ENCODE results near the gene PDCD1.

PDCD1 gene

DNA sequence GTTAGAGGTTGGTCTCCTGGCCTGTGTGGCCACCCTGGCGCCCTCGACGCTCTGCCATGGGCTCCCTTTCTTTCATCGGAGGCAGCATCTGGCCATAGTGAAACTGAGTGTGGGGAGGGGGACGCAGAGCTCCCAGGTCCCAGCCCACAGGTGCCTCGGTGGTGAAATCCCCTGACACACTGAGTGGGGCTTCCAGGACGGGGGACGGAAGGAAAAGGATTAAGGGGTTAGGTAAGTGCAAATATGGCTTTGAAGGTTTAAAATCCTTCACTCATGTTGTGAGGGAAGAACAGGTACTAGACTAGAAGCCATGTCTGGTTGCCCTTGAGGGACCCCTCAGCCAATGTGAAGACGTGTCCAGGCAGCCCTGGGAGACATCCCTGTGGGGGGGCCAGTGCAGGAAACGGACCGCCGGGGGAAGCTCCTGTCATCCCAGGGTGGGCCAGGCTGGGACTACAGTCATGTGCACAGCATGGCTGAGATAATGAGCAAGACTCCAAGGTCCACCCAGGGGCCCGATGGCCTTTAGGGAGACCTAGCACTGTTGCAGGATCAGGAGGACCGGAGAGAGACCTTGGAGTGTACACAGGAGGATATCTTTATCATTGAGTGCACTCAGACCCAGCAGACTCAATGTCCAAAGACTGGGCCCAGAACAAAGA lies 47.2 kb upstream of the PDCD1 start:
- H3F3A ChIP-seq (ENCODE audit: low read depth), result no peaks in the 10 kb centered on the region
- H3K9me2 ChIP-seq (replicated peaks; ENCODE audit: low read depth, low read length), result no peaks in the 10 kb centered on the region
- no peaks in the 10 kb centered on the region for H3K27me3 ChIP-seq (ENCODE audit: insufficient read depth, low read length, poor library complexity, severe bottlenecking)
- H3K9me3 ChIP-seq (ENCODE audit: insufficient read depth, low read depth, low read length), result no peaks in the 10 kb centered on the region
- no peak for TF ChIP-seq EZH2phosphoT487 (IDR thresholded peaks at IDR 0.05; ENCODE audit: borderline replicate concordance)
- TF ChIP-seq, protein P1, sequence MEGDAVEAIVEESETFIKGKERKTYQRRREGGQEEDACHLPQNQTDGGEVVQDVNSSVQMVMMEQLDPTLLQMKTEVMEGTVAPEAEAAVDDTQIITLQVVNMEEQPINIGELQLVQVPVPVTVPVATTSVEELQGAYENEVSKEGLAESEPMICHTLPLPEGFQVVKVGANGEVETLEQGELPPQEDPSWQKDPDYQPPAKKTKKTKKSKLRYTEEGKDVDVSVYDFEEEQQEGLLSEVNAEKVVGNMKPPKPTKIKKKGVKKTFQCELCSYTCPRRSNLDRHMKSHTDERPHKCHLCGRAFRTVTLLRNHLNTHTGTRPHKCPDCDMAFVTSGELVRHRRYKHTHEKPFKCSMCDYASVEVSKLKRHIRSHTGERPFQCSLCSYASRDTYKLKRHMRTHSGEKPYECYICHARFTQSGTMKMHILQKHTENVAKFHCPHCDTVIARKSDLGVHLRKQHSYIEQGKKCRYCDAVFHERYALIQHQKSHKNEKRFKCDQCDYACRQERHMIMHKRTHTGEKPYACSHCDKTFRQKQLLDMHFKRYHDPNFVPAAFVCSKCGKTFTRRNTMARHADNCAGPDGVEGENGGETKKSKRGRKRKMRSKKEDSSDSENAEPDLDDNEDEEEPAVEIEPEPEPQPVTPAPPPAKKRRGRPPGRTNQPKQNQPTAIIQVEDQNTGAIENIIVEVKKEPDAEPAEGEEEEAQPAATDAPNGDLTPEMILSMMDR (conservative IDR thresholded peaks at IDR 0.05; ENCODE audit: low read length), result no peak
- no peak overlapping the region for H3K9ac ChIP-seq (ENCODE audit: low read depth, low read length, poor library complexity, severe bottlenecking)
- no peaks in the 10 kb centered on the region for H3K79me2 ChIP-seq (ENCODE audit: insufficient read depth, low read length)
- H3K36me3 ChIP-seq (ENCODE audit: insufficient read depth, low read length), result no peaks in the 10 kb centered on the region
- no peak overlapping the region for H3K4me3 ChIP-seq (ENCODE audit: low read length, poor library complexity, severe bottlenecking)
- H3K4me1 ChIP-seq (ENCODE audit: insufficient read depth, low read length, poor library complexity, severe bottlenecking), result no peaks in the 10 kb centered on the region
- H3K4me2 ChIP-seq (ENCODE audit: low read depth, low read length, poor library complexity, severe bottlenecking), result no peak overlapping the region
- no peak overlapping the region for H2AFZ ChIP-seq (ENCODE audit: low read length)
- H4K20me1 ChIP-seq (ENCODE audit: insufficient read depth, low read length, poor library complexity, severe bottlenecking), result no peaks in the 10 kb centered on the region

GRCh38 chr2:241904791-241905710 lies 46.4 kb upstream of the PDCD1 start:
- H3K4me3 ChIP-seq (ENCODE audit: low read length, poor library complexity, severe bottlenecking), result no peak overlapping the region
- no peak overlapping the region for H2AFZ ChIP-seq (ENCODE audit: low read length)
- H3K9me2 ChIP-seq (replicated peaks; ENCODE audit: low read depth, low read length), result no peaks in the 10 kb centered on the region
- H3K4me2 ChIP-seq (ENCODE audit: low read depth, low read length, poor library complexity, severe bottlenecking), result no peak overlapping the region
- H4K20me1 ChIP-seq (ENCODE audit: insufficient read depth, low read length, poor library complexity, severe bottlenecking), result no peaks in the 10 kb centered on the region
- no peaks in the 10 kb centered on the region for H3F3A ChIP-seq (ENCODE audit: low read depth)
- TF ChIP-seq, protein P1 (conservative IDR thresholded peaks at IDR 0.05; ENCODE audit: low read length), result no peak
- no peaks in the 10 kb centered on the region for H3K36me3 ChIP-seq (ENCODE audit: insufficient read depth, low read length)
- H3K79me2 ChIP-seq (ENCODE audit: insufficient read depth, low read length), result no peaks in the 10 kb centered on the region
- H3K9me3 ChIP-seq (ENCODE audit: insufficient read depth, low read depth, low read length), result no peaks in the 10 kb centered on the region
- H3K27me3 ChIP-seq (ENCODE audit: insufficient read depth, low read length, poor library complexity, severe bottlenecking), result no peaks in the 10 kb centered on the region
- H3K4me1 ChIP-seq (ENCODE audit: insufficient read depth, low read length, poor library complexity, severe bottlenecking), result no peaks in the 10 kb centered on the region
- no peak overlapping the region for H3K9ac ChIP-seq (ENCODE audit: low read depth, low read length, poor library complexity, severe bottlenecking)

DNA sequence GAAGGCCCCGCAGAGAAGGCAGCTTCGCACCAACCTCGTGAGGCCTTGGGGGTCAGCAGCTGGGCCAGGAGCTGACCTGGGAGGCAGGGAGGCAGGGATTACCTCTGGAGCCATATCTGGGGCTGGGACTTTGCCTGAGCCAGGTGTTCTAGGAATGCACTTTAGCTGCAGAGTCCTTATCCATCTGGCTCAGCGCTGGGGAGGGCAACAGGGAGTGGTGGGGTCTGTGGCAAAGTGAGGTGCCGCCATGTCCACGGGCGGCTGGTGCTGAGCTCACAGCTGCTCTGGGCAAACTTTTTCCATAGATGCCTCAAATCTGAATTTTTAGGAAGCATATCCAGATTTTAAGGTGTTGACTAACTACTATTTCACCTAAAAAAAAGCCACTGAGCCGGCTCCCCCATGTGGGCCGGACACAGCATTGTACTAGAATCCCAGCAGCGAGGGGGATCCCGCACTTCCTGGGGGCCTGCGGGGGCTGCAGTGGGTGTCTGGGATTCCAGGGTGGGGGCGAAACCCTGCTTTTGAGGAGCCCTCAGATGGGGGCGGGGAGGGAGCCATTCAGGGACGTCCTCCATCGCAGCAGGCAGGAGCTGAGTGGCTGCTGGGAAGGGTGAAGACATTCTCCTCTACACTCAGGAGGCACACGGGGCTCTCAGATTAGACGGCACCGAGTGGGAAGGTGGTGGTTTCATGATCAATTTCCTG lies 45.5 kb upstream of the PDCD1 start:
- Histone ChIP-seq H3K36me3 (ENCODE audit: insufficient read depth, low read length) (no peaks in the 10 kb centered on the region), H2AFZ (ENCODE audit: low read length) (no peak overlapping the region), H4K20me1 (ENCODE audit: insufficient read depth, low read length, poor library complexity, severe bottlenecking) (no peaks in the 10 kb centered on the region), H3K27me3 (ENCODE audit: insufficient read depth, low read length, poor library complexity, severe bottlenecking) (no peaks in the 10 kb centered on the region), H3K9ac (ENCODE audit: low read depth, low read length, poor library complexity, severe bottlenecking) (no peak overlapping the region), H3K4me1 (ENCODE audit: insufficient read depth, low read length, poor library complexity, severe bottlenecking) (no peaks in the 10 kb centered on the region), H3K4me3 (ENCODE audit: low read length, poor library complexity, severe bottlenecking) (no peak overlapping the region), H3K4me2 (ENCODE audit: low read depth, low read length, poor library complexity, severe bottlenecking) (no peak overlapping the region), H3F3A (ENCODE audit: low read depth) (no peaks in the 10 kb centered on the region), H3K79me2 (ENCODE audit: insufficient read depth, low read length) (no peaks in the 10 kb centered on the region), H3K9me3 (ENCODE audit: insufficient read depth, low read depth, low read length) (no peaks in the 10 kb centered on the region), H3K9me2 (replicated peaks; ENCODE audit: low read depth, low read length) (no peaks in the 10 kb centered on the region)
- TF ChIP-seq EZH2phosphoT487 (IDR thresholded peaks at IDR 0.05; ENCODE audit: borderline replicate concordance), result no peak
- TF ChIP-seq, protein P1 (conservative IDR thresholded peaks at IDR 0.05; ENCODE audit: low read length), result no peak

Data from Loucy (cell line).